AG10803 (cell line): Measurements from ENCODE around the gene TCTN3.
"Not testable (repeated sequence)": the region's sequence is repeated elsewhere in the genome, so short reads cannot be mapped to it uniquely, and the experiment has no call there.

Experiments used
- DNase-seq: peaks from one replicate; pipeline ENCODE4 v3.0.0; 2010; ENCODE audit warnings: low read depth
- H3K4me3 ChIP-seq: 2 replicates; pipeline ENCODE4 v1.5.1; 2011; ENCODE audit warnings: mild to moderate bottlenecking, low read length, control low read depth
- TF ChIP-seq, protein P1 (sequence below): conservative IDR thresholded peaks from 2 replicates; pipeline ENCODE4 v1.5.1; 2011; ENCODE audit warnings: mild to moderate bottlenecking, low read length, control low read depth, inconsistent platforms

TCTN3 gene

DNA sequence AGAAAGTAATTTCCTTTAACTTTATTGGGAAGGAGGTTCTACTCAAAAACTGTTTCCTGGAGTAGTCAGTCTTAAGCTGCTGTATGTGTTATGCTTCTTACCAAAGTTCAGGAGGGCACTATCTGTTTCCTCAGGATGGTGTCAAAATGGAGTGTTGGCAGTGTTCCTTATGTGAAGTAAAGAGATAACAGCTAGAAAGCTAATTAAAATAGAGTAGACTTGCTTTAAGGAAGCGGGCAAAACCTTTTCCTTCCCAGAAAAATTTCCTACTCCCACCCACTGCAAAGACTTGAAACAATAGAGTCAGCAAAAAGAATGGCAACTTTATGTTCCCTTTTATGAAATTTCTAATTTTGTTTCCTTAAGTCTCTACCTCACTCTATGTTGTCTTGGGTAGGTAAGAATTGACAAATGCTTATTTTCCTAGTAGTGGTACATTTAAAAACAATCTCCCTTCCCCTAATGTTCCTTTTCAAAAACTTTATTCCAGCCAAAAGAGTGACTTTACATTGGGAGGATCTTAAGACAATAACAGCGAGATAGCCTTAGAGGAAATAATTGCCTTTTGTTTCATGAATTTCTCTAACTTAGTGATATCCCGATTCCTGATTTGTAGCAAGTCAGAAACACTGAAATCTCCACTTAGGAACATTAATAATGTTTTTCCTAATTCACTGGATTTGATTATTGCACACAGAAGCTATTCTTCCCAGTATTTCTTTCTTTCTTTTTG lies 35.8 kb upstream of the TCTN3 start:
- DNase-seq: no peak
- no peak overlapping the region for H3K4me3 ChIP-seq
- TF ChIP-seq, protein P1, sequence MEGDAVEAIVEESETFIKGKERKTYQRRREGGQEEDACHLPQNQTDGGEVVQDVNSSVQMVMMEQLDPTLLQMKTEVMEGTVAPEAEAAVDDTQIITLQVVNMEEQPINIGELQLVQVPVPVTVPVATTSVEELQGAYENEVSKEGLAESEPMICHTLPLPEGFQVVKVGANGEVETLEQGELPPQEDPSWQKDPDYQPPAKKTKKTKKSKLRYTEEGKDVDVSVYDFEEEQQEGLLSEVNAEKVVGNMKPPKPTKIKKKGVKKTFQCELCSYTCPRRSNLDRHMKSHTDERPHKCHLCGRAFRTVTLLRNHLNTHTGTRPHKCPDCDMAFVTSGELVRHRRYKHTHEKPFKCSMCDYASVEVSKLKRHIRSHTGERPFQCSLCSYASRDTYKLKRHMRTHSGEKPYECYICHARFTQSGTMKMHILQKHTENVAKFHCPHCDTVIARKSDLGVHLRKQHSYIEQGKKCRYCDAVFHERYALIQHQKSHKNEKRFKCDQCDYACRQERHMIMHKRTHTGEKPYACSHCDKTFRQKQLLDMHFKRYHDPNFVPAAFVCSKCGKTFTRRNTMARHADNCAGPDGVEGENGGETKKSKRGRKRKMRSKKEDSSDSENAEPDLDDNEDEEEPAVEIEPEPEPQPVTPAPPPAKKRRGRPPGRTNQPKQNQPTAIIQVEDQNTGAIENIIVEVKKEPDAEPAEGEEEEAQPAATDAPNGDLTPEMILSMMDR: no peak

DNA sequence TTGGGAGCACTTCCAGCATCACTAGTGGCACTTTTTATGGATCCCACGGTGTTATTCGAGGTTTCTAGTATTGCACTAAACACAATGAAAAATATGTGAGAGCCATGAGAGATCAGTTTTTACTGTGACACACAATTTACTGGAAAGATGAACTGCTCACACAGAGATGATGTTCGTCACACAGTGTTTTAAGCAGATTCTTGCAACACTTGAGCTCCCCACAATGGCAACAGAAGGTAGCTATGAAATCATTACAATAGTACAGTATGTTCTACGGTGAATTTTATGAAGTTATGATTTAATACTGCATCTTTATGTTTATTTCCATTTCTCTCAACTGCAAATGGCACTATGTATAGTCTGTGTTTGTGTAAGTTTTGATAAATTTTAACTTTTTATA lies 34.8 kb upstream of the TCTN3 start:
- DNase-seq: no peak
- H3K4me3 ChIP-seq: no peak overlapping the region
- TF ChIP-seq, protein P1: no peak

DNA sequence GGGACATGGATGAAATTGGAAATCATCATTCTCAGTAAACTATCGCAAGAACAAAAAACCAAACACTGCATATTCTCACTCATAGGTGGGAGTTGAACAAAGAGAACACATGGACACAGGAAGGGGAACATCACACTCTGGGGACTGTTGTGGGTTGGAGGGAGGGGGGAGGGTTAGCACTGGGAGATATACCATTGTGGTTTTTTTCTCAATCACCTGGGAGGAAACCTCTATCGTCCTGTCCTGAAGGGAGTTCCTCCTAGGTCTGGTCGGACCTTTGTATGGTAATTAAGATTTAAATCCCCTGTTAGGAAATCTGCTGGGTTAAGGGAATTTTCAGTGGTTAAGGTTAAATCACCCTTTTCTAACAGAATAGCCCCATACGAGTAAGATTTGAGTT lies 28.8 kb upstream of the TCTN3 start:
- DNase-seq, H3K4me3 ChIP-seq: not testable (repeated sequence)

DNA sequence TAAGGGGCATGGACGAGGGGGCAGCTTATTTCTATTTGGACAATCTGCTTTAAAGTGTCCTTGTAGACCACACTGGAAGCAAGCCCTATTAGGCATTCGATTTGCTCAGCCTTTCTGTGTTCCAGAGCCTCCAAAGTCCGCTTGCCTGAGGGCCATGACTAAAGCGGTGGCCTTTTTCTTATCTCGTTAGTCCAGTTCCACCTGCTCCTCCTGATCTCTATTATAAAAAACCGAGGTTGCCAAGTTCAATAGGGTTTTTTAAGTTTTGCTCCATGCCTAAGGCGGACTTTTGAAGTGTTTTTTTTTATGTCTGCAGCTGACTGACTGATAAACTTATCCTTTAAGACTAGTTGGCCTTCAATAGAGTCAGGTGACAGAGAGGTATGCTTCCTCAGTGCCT lies 27.0 kb upstream of the TCTN3 start:
- not testable (repeated sequence) for H3K4me3 ChIP-seq, DNase-seq

DNA sequence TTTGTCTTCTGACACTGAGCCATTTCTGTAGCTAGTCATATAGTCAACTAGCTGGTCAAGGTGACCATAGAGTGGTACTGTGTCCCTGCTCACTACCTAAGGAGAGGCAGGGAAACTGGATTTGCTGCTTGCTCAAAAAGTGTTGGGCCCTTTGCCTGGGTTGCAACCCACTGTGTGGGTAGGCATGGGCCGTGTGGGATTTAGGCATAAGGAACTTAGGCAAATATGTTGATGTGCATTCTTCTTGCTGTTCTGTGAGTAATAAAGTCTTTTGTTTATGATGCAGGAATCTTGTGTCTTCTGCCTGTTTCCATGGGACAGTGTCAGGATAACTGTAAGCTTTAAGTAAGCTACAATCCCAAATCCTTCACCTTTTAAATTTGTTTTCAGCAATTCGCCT lies 23.1 kb upstream of the TCTN3 start:
- TF ChIP-seq, protein P1: no peak
- no peak for DNase-seq

DNA sequence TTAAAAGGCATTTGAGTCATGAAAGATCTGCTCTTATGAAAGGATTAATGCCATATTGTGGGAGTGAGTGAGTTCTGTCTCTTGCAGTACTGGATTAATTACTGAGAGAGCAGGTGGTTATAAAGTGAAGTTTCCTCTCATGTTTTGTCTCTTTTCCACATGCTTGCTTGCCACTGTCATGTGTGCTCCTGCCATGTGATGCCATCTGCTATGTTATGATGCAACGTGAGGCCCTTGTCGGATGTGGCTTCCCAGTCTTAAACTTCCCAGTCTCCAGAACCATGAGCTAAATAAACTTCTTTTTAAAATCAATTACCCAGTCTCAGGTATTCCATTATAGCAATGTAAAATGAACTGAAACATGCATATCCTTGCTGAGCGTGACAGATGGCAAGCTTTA lies 22.7 kb upstream of the TCTN3 start:
- no peak for DNase-seq
- no peak overlapping the region for H3K4me3 ChIP-seq
- TF ChIP-seq, protein P1: no peak

More for the DNA sequence above, 23.1 kb upstream of the TCTN3 start:
- no peak overlapping the region for H3K4me3 ChIP-seq

DNA sequence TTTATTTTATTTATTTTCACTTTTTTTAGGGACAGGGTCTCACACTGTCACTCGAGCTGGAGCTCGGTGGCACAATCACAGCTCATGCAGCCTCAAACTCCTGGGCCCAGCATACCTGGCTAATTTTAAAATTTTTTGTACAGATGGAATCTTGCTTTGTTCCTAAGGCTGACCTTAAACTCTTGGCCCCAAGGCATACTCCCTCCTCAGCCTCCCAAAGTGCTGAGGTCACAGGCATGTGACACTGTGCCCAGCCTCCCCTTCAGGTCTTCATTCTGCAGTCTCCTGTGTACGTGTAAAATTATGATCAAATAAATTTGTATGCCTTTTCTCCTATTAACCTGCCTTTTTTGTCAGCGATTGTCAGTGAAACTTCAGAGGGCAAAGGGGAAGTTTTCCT lies 17.8 kb upstream of the TCTN3 start:
- no peak overlapping the region for H3K4me3 ChIP-seq
- DNase-seq: no peak
- TF ChIP-seq, protein P1: no peak

DNA sequence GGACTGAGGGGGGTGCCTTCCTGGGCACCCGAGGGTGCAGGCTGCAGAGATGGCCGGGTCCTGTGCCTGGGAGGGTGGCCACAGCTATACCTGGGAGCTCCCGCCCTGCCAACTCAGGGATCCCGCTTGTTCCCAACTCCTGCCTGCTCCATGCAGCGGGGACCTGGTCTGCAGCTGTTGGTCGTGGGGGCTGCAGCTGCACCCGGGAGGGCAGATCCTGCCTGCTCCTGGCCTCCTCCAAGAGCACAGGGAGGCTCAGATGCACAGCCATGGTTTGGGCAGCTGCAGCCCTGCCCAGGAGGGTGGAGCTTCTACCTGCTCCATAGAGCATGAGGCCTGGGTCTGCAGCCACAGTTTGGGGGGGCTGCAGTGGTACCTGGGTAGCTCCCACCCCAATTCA lies 13.3 kb upstream of the TCTN3 start:
- no peak overlapping the region for H3K4me3 ChIP-seq
- TF ChIP-seq, protein P1: no peak
- no peak for DNase-seq
